GM19397 (cell line): ENCODE results near the gene TARBP1.
"Not testable (repeated sequence)": the region's sequence is repeated elsewhere in the genome, so short reads cannot be mapped to it uniquely, and the experiment has no call there.

Experiments used
- ATAC-seq: cut with Tn5 transposase; IDR thresholded peaks from one replicate; pipeline ENCODE4 v1.9.1; 2021; ENCODE audit warnings: mild to moderate bottlenecking, moderate library complexity; ENCODE audit not compliant: unreplicated experiment

TARBP1 gene

DNA sequence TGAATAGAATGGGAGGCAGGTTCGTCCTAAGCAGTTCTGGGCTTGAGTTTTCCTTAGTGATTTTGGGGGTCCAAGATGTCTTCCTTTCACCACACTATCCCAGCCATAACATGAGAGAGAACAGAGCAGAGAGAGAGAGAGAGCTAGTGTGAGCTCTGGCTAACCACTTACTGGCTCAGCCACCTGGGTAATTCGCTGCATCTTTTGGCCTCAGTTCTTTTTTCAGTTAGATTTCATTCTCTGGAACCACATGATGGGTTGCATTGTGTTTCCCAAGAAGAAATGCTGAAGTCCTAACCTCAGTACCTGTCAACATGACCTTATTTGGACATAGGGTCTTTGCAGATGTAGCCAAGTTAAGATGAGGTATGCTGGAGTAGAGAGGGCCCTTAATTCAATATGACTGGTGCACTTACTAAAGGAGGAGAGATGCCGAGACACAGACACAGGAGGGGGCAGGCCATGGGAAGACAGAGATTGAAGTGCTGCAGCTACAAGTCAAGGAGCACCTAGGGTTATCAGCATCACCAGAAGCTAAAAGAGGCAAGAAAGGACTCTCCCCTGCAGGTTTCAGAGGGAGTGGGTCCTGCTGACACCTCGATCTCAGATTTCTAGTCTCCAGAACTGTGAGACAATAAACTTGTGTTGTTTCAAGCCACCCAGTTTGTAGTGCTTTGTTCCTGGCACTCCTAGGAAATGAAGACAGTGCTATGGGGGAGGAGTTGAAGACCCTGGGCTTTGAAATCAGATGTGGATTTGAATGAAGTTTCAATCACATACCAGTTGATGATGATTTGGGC is 26.2 kb upstream of the TARBP1 start:
- ATAC-seq, result no peak

DNA sequence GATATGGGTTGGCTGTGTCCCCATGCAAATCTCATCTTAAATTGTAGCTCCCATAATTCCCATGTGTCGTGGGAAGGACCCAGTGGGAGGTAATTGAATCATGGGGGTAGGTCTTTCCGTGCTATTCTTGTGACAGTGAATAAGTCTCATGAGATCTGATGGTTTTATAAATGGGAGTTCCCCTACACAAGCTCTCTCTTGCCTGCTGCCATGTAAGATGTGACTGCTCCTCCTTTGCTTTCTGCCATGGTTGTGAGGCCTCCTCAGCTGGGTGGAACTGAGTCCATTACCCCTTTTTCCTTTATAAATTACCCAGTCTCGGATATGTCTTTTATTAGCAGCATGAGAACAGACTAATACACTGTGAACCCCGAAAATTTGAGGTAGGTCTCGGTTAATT is 25.3 kb upstream of the TARBP1 start:
- not testable (repeated sequence) for ATAC-seq

DNA sequence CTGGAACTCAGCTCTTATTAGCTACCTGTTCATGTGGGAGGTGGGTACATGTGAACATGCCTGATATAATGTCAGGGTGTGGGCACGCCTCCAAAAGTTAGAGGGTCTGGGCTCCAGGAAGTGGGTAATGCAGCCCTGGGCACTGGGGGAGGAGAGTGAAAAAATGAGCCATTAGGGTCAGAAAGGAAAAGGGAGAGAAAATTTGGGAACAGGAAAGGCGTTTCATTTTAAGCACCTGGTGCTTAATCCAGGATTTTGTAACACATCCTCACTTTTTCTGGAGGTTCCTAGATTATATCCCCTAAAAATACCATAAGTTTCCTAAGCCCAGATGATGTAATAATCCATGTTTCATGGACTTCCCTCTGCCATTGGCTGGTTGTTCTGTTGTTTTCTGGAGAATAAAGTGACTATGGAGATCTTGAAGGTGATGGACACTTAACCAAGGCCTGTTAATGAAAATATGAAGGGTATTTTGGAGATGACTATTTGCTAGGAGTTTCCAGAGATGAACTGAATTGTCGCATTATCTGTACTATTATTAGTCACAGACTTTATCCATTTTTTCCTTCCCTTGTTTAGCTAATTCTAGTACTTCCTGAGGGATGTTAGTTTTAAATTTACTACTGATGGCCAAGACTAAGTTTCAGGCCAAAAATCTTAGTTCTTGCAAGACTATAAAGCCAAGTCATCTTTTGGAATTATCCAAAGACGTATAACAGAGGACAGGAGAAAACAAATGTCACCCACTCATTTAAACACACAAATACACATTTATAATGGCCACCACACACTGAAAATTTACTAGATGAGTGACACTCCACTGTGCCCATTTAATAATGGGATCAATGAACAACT is 24.4 kb upstream of the TARBP1 start:
- no peak for ATAC-seq

DNA sequence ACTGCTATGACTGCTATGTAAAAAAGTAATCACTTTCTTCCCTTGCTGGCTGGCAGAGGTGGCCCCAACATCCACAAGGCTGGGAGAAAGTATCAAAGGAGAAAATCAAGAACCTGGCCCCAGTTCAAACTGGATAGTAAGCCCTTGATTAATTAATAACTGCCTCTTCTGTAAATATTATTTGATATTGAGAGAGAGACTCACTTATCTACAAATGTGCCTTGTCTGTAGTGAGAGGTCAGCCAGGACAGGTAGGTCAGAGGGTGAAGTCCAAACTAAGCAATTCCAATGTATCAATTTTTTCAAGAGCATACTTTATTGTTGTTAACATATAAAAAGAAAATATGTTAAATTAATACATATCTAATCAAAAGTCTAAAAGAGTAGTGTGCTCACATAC is 23.8 kb upstream of the TARBP1 start:
- no peak for ATAC-seq

DNA sequence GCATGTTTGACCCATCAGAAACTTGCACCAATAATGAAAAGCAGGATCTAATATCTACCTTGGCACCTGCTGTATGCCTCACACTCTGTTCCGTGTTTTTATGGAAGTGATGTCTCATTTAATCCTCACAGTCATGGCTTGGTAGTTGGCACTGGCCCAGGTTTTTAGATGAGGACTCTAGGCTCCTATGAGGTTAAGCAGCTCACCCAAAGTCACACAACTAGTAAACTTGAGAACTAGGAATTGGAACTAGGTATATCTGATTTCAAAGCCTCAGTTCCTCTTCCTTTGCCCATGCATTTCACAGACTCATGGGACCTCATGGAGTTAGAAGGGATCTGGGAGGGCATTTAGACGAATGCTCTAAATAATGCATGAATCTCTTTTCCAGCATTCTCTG is 21.3 kb upstream of the TARBP1 start:
- ATAC-seq, result no peak

DNA sequence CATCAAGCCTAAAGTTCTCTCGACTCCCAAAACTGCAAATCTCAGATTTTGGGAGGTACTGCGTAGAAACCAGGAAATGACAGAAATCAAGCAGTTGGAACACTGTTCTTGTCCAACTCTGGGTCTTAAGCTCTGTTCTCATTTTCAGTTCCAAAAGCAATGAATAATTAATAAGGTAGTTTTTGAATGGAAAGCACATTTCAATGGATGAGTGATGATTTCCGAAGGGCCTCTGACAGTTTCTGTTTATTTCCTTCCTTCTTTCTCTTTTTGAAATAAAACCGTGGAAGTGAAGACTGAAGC is 20.9 kb upstream of the TARBP1 start:
- ATAC-seq, result no peak

DNA sequence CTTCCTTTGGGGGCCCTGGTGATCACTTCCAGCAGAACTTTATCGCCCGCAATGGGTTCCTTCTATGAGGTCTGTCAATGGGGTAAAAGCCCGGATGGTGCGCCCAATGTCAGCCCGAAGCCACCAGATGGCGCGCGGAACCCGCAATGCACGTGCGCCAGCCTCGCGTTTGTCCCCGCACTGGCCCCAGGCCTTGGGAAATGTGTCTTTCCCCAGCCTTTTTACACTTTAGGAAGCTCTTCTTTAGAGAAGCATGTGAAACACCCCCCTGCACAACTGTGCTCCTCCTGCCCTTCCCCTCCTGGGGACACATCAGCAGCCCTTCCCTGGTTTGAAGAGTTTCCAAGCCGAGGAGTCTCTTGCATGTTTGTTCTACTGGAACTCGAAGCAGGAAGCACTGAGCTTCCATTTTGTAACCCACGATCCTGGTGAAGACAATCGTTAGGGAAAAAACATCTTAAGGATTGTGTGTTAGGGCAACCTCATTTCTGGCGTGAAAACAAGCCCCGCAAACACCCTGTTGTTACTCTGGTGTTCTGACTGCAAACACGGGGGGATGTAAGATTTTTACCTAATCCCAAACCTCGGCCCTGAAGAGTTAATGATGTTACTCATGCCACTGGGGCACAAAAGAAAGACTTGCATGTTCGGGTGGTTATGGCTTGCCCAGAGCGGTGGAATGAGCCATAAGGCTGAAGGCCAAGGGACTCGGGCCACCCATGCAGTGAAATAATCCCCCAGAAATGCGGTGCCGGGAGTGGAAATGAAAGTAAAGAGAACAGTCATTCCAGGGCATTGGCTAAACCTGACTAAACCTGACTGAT is 20.4 kb upstream of the TARBP1 start:
- ATAC-seq, result peak; percentile 52

DNA sequence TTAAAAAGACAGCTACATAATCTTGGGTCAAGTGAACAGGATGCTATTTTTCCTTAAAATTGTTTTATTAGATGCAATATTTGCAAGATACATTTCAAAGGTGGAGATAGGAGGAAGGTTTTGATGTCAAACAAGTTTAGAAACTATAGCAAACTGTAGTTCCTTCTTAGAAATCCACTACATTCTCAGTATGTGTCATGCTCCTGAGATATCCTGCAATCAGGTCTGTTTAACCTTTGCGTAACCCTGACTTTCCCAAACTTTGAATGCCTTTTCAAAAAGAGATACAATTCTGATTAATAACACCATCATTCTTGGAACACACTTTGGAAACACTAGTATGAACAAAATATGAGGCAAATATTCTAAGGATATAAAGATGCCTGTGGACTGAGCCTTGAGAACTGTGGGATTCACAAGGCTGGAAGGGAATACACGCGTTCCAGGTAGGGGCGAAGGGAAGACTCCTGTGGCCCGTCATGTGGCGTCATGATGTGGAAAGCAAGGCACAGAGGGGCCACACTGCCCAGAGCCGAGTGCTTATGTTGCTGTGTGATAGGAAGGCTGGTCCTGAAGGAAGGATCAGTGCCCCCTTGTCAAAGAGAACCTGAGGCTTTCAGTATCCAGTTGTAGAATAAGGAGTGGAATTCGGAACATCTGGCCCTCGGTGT is 19.6 kb upstream of the TARBP1 start:
- no peak for ATAC-seq

DNA sequence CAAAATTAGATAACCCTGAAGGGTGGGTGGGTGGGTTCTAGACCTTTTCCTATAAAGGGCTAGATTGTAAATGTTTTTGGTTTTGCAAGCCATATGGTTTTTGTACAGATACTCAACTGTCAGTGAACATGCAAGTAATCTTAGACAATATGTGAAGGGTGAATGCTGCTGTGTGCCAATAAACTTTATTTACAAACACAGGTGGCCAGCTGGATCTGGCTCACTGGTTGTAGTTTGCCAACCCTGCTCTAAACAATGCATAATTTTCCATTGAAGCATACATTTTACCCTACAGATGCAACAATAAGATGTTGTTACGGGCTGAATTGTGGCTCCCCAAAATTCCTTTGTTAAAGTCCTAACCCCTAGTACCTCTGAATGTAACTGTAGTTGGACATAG is 18.6 kb upstream of the TARBP1 start:
- no peak for ATAC-seq

DNA sequence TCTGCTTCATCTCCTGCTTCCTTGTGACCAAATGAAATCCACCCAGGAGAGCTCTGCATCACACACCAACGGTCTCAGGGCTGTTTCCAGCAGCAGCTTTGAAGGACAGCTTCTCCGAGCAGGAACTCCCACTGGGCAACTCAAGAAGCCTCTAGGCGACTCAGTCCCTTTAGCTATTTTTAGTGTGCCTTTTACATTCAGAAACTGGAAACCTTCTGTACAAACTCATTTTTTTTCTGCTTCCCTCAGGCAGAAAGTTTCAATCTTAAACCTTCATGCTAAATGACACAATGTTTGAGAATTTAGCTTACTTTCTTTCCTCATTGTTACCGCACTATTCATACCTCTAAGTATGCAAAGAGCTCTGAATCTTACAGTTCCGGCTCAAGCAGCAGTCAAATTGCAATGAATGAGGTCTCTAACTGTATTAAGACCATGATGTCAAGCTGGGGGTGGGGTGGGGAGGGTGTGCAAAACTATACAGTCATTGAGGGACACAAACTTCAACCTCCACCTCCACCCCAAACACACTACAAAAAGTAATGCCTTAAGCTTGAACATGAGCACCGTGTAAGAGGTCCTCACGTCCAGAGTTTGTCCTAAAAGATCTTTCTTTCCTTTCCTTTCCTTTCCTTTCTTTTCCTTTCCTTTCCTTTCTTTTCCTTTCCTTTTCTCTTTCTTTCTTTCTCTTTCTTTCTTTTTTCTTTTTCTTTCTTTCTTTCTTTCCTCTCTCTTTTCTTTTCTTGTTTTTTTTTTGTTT is 16.4 kb upstream of the TARBP1 start:
- peak; percentile 65 for ATAC-seq

DNA sequence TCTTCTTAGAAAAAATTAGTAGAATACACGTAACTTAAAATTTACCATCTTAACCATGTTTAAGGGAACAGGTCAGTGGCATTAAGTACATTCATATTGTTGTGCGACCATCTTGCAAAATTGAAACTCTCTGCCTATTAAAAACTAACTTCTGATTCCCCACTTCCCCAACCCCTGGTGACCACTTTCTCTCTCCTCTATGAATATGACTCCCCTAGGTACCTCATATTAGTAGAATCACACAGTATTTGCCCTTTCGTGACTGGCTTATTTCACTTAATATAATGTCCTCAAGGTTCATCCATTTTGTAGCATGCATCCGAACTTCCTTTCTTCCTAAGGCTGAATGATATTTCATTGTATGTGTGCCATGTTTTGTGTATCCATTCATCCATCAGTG is 15.1 kb upstream of the TARBP1 start:
- ATAC-seq, result no peak

DNA sequence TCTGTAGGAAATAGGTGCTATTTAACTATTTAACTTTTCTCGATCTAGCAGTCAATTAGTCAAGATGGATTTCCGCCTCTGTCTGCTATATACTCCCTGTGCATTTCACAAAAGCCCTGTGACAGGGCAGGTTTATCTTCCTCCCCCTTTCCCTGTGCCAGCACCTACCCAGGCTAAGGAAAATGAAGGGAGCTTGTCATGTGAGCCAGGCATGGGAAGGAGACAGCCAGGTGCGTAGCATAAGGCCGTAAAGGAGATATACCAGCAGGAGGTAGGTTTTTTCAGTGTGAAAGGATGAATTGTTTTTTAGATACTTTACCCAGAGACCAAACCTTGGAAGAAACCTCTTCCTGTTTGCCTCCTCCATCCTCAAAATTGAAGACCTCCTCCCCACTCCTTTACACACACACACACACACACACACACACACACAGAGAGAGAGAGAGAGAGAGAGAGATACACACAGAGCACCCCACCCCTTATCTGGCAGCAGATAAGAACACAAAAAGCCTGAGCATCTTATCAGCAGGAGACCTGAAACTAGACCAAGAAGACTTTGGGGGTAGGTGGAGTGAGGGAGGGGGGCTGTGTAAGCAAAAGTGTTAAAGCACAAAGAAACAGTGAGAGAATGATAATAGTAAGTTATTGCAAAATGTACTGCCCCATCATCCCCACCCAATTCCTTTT is 12.0 kb upstream of the TARBP1 start:
- ATAC-seq, result no peak

DNA sequence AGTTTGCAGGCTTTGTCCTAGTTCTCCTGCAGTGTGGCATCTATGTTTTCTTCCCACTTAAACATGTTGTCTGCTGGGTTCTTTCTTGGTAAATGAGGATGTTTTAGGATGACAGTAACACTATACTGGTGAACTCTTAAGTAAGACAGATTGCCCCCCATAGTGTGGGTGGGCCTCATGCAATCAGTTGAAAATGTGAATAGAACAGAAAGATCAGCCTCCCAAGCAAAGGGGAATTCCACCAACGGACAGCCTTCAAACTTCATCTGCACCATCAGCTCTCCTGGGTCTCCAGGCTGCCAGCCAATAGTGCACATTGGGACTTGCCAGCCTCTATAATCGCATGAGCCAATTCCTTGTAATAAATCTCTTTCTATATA is 10.7 kb upstream of the TARBP1 start:
- no peak for ATAC-seq

DNA sequence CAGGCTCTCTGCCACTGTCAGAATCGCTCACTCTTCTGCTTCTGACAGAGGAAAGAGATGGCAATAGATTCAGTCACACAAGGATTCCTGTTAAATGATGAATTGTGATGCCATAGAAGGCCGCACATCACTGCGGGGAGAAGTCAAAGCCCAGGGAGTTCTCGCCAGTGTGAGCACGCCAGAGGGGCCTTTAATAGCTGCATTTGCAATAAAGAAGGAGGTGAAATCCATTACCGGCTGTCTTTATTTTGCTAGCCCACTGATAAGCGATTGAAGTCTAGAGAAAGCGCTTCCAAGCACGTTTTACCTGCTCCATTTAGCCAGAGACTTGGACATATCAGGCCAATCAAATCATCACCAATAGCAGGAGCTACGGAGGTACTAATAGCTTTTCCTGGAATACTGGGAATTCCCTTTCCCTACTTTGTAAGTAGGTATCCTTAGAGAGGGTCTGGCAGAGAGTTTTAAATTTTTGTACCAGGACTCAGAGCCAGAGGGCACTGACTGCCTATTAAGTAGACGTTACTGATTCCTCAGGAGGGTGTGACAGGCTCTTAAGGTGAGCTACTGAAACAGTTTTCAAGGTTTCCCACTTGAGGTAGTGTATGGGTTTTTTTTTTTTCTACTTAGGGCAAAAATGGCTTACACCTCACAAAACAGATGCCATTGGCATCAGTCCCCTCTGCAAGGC is 10.2 kb upstream of the TARBP1 start:
- ATAC-seq, result no peak

DNA sequence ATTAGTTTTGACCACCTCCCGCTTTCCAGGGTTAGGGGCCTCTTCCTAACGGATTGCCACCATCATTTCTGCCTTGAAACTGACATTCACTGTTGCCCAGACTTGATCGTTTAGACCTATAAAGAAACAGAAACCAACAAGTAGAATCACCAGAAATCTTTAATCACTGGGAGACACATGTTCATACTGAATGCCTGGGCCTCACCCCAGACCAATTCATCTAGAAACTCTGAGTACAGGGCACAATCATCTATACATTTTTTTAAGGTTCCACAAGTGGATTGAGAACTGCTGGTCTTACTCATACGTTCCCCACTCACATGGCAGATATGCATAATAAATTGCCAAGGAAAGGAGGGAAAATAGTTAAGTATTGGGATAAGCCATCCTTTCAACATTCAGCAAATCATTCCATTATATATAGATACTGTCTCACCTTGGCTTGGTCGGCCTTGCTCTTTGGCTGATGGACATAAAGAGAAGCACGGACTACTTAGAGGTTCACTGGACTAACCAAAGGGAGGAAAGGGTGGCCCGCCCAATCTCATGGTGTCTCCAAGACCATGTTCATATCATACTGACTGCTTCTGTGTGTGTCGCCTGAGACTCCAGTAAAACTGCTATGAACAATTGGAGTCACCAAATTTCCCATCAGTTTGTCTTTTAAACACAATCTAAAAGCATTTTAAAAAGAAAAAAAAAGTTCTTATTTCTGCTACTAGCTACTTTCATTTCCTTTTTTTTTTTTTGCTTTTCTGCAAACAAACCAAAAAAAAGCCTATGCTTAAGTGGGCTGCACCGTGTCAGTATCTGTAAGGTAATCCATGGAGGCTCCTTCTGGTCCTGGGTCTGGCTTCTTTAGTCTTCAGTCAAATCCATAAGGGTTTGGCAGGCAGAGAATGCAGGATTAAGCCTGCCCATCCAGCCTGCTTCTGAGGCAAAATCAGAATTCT is 9.4 kb upstream of the TARBP1 start:
- no peak for ATAC-seq

DNA sequence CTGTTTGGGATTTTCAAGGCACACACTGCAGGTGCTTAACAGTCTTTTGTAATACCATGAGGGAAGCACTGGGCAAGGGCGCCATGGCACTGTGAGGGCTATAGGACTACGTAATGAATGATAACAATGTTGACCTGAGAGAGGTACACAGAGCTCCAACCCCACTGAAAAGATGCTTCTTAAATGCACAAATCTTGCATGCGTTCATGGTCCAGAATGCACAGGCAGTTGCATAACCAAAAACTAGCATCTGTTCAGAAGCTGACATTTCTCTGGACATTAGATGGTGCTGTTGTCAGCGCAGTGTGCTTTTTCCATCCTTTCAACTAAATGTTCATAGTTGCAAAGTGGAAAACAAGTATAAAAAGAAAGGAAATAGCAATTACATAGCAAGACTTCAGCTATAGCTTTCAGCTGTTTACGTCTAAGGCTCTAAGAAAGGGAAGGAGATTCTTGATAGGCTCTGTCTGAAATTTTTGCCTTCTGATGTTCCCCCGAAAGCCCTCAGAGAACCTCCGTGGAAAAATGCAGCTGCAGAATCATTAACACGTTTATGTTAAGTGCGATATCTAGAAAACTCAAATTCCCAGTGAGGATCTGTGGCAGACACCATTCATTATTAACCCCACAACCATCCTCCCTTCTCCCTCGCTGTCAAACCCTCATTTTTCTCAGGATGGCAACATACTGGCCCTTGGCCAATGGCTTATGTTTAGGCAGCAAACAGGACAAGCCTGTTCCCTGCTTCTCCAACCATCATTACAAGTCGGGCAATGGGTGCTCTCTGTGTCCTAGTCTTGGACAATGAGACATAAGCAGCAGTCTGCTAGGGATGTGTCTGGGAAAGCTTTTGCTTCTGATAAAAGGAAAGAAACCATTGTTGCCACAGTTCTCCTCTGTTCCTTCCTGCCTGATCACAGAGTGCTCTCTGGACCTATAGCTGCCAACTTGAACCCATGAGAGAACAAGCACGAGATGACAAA is 8.2 kb upstream of the TARBP1 start:
- ATAC-seq, result no peak
